C4-2B (cell line): Measurements from ENCODE around the gene PRSS1.

Source experiments
- H3K27ac ChIP-seq: fragments of 450-650 bp; 2 replicates; pipeline ENCODE4 v1.5.1; 2017
- ZFX ChIP-seq: fragments of 450-650 bp; IDR thresholded peaks from 2 replicates; pipeline ENCODE4 v1.6.1; 2017
- TF ChIP-seq, protein P1 (sequence below): fragments of 450-650 bp; conservative IDR thresholded peaks from 2 replicates; pipeline ENCODE4 v1.5.1; 2017; ENCODE audit warnings: mild to moderate bottlenecking

The PRSS1 gene

DNA sequence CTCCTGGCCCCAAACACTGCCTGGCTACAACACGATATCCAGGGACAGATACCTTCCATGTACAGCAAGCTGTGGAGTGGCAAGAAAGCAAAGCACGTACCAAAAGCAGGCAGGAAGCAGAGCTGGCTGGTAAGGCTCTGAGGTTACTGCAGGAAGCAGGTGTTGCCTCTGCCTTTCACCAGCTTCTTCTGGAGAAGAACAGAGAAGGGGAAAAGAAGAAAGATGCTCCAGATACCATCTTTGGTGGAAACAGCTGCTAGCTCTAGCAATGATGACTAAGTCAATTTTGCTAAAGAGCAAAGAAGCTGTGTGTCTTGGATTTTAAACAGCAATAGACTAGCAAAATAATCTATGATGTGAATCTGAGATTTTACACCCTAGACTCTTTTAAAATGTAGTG is 34.9 kb upstream of the PRSS1 start:
- no peak for TF ChIP-seq ZFX
- TF ChIP-seq, protein P1, sequence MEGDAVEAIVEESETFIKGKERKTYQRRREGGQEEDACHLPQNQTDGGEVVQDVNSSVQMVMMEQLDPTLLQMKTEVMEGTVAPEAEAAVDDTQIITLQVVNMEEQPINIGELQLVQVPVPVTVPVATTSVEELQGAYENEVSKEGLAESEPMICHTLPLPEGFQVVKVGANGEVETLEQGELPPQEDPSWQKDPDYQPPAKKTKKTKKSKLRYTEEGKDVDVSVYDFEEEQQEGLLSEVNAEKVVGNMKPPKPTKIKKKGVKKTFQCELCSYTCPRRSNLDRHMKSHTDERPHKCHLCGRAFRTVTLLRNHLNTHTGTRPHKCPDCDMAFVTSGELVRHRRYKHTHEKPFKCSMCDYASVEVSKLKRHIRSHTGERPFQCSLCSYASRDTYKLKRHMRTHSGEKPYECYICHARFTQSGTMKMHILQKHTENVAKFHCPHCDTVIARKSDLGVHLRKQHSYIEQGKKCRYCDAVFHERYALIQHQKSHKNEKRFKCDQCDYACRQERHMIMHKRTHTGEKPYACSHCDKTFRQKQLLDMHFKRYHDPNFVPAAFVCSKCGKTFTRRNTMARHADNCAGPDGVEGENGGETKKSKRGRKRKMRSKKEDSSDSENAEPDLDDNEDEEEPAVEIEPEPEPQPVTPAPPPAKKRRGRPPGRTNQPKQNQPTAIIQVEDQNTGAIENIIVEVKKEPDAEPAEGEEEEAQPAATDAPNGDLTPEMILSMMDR: no peak
- no peak overlapping the region for H3K27ac ChIP-seq

GRCh38 chr7:142716596-142716995 is 32.7 kb upstream of the PRSS1 start:
- no peak overlapping the region for H3K27ac ChIP-seq
- TF ChIP-seq ZFX: no peak
- TF ChIP-seq, protein P1: no peak

DNA sequence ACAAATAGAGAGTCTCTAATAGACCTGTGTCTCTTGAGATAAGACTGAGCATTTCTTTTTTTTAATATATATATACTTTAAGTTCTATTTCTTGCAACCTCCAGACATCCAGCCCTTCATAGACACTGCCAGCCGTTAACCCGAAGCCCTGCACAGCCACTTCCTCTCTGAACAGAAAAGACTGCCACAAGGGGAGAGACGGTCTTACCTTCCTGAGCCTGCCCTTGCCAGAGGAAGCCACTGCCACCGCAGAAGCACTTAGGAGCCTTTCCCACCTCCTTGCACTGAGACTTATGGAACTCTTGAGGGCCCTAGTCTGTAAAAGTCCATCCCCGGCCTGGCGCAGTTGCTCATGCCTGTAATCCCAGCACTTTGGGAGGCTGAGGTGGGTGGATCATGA is 31.8 kb upstream of the PRSS1 start:
- TF ChIP-seq, protein P1: no peak
- TF ChIP-seq ZFX: no peak
- H3K27ac ChIP-seq: no peak overlapping the region

GRCh38 chr7:142718313-142718712 is 31.0 kb upstream of the PRSS1 start:
- TF ChIP-seq, protein P1: no peak
- TF ChIP-seq ZFX: no peak
- no peak overlapping the region for H3K27ac ChIP-seq

DNA sequence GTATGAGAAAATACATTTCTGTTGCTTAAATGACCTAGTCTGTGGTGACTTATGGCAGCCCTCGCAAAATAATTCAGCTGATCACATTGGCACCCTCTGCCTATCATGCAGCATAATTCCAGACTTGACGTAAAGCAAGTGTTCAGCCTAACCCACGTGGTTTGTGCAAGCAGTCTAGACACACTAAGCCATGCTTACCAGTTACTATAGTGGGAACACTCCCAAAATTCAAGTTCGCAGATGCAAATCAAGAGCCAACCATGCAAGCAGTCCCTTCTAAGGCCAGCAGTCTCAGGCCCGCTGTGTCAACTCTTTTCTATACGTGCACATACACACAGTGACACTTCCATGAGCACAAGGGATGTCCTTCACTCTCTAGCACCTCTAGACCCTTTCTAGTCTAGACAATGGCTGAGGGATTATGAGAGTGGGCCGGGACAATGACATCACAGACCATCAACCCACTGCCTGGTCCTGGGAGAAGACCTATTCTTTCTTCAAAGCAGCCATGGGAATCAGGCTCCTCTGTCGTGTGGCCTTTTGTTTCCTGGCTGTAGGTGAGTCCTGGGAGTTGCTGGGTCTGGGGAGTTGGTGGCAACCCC is 29.0 kb upstream of the PRSS1 start:
- TF ChIP-seq, protein P1: no peak
- no peak for TF ChIP-seq ZFX

DNA sequence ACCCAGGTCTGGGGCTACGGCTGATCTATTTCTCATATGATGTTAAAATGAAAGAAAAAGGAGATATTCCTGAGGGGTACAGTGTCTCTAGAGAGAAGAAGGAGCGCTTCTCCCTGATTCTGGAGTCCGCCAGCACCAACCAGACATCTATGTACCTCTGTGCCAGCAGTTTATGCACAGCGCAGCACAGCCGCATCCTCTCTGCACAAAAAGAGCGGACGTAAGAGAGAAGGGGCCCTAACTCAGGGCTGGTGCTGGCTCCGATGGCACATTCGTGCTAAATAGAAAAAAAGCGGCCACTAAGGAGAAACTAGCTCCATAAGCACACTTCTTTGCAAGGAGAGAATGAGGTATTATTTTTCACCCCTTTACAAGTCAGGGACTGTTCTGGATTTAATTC is 28.3 kb upstream of the PRSS1 start:
- no peak overlapping the region for H3K27ac ChIP-seq
- TF ChIP-seq, protein P1: no peak
- no peak for TF ChIP-seq ZFX

More for the DNA sequence above, 29.0 kb upstream of the PRSS1 start:
- no peak overlapping the region for H3K27ac ChIP-seq

DNA sequence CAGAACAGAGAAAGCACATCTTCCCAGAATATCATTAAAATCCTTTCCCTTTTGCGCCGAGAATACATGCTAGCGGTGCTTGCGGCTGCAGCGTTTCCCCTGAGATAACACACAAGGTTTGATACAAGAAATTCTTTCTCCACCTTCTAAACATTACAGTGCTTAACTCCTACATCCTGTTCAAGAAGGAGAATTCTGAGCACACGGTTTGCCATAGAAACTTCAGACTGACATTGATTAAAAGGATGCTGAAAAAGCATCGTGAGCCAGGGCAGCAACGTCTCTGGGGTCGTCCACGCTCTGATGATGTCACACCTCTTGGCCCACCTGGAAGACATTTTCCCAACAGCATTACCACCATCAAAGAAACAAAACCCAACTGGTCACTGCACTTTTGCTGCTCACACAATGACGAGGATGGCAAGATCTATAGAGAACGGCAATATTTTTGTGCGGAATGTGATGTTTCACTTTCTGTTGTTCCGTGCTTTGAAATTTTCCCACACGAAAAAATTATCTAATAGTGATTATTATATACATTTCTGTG is 27.0 kb upstream of the PRSS1 start:
- no peak for TF ChIP-seq ZFX
- TF ChIP-seq, protein P1: no peak
- H3K27ac ChIP-seq: no peak overlapping the region
